Activated B cell treated with CpG ODN at 0.5 μM for 24 hours (primary cell): Measurements from ENCODE around the gene NDUFB2. TPM values are rescaled to one million over a fixed set of nuclear protein-coding genes. Genes with fewer than 3 reads are reported as not detected.
"Not testable (repeated sequence)": the region's sequence is repeated elsewhere in the genome, so short reads cannot be mapped to it uniquely, and the experiment has no call there.

Experiments used
- ATAC-seq: fragments of 200-7000 bp; cut with Tn5 transposase; one replicate; pipeline ENCODE4 v1.10.0; 2021; ENCODE audit warnings: low read depth, mild to moderate bottlenecking, moderate library complexity
- CTCF ChIA-PET: fragments of 350-600 bp; sonication (Branson Sonifier 250); formaldehyde crosslinking; loops from one replicate; lab custom pipeline; 2021; ENCODE audit warnings: antibody characterized with exemption; lab: Charles Lee
- POLR2A ChIA-PET: fragments of 350-600 bp; sonication (Branson Sonifier 250); formaldehyde crosslinking; loops from one replicate; lab custom pipeline; 2021; ENCODE audit warnings: antibody characterized with exemption; lab: Charles Lee
- DNase-seq: peaks from one replicate; pipeline ENCODE4 v3.0.0; 2022
- H3K27ac Mint-ChIP-seq: one replicate; pipeline ENCODE4 v1.8.0; 2020; ENCODE audit warnings: mixed read lengths
- H3K27me3 Mint-ChIP-seq: one replicate; pipeline ENCODE4 v1.8.0; 2021; ENCODE audit warnings: mixed read lengths
- H3K36me3 Mint-ChIP-seq: one replicate; pipeline ENCODE4 v1.8.0; 2021; ENCODE audit warnings: low read depth, mixed read lengths
- H3K4me1 Mint-ChIP-seq: one replicate; pipeline ENCODE4 v1.8.0; 2021; ENCODE audit warnings: mixed read lengths
- H3K4me3 Mint-ChIP-seq: one replicate; pipeline ENCODE4 v1.8.0; 2020; ENCODE audit warnings: mild to moderate bottlenecking, mixed read lengths
- H3K9me3 Mint-ChIP-seq: one replicate; pipeline ENCODE4 v1.8.0; 2020; ENCODE audit warnings: mixed read lengths
- CTCF ChIP-seq: fragments of 200-600 bp; IDR thresholded peaks from one replicate; pipeline ENCODE4 v1.8.0; 2022; ENCODE audit warnings: antibody characterized with exemption, mild to moderate bottlenecking
- intact Hi-C: fragments of 100-400 bp; cut with micrococcal nuclease; formaldehyde crosslinking; loops from one replicate; pipeline ENCODE4 v1.15.1; 2024
- total RNA-seq: library from RNA; stranded (reverse); gene quantifications from 2 replicates; pipeline ENCODE4 v1.2.3, GENCODE V29; 2022

Gene NDUFB2
- total RNA-seq, 1 donor from 2014 or later = 140 TPM

GRCh38 chr7:140667476-140667875 is 29.0 kb upstream of the NDUFB2 start:
- ChIA-PET CTCF (no interaction called here), POLR2A (no interaction called here)
- ATAC-seq (no peak), DNase-seq (no peak)
- Mint-ChIP-seq H3K4me3 (no peak overlapping the region), H3K9me3 (no peaks in the 10 kb centered on the region), H3K27ac (no peak overlapping the region), H3K36me3 (no peaks in the 10 kb centered on the region), H3K4me1 (peaks cover 10% of the 10 kb centered on the region), H3K27me3 (no peaks in the 10 kb centered on the region)
- intact Hi-C loops = no loop called here
- TF ChIP-seq CTCF = no peak

- ATAC-seq = no peak
- intact Hi-C loops = no loop called here
- H3K27me3 Mint-ChIP-seq = no peaks in the 10 kb centered on the region
- no peak for TF ChIP-seq CTCF
- CTCF ChIA-PET = interaction anchor here (1.4 kb wide), 1 partner anchor 15 kb away, joined by 5 read pairs; no protein-coding TSS in a partner anchor
- DNase-seq = no peak
- no peak overlapping the region for H3K4me3 Mint-ChIP-seq
- peaks cover 13% of the 10 kb centered on the region for H3K4me1 Mint-ChIP-seq
- no peak overlapping the region for H3K27ac Mint-ChIP-seq
- no peaks in the 10 kb centered on the region for H3K36me3 Mint-ChIP-seq
- no peaks in the 10 kb centered on the region for H3K9me3 Mint-ChIP-seq
- POLR2A ChIA-PET = no interaction called here
These were observed 27.9 kb upstream of the NDUFB2 start for GRCh38 chr7:140668641-140669040.

DNA sequence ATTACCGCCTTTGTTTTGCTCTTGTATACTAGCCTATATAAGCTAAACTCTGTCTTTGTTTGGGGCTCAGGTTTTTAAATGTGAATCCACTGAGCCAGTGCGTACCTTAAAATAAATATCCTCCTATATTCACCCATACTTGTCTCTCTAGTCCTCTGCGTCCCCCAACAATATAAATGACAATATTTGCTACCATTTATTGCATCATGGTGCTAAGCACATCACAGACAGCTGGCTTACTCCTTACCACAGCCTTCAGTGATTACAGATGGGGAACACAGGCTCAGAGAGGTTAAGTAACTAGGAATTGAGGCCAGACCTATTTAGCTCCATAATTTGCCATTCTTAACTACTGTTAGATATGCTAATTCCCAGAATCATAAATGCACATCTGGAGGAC is 27.2 kb upstream of the NDUFB2 start:
- no peak overlapping the region for H3K27ac Mint-ChIP-seq
- H3K4me1 Mint-ChIP-seq = peaks cover 20% of the 10 kb centered on the region
- no peak for TF ChIP-seq CTCF
- no peaks in the 10 kb centered on the region for H3K9me3 Mint-ChIP-seq
- ChIA-PET POLR2A (interaction anchor here (1.0 kb wide), 1 partner anchor 346 kb away, joined by 3 read pairs; the partner anchor contains the start of gene MRPS33), CTCF (interaction anchor here (1.4 kb wide), 1 partner anchor 16 kb away, joined by 5 read pairs; no protein-coding TSS in a partner anchor)
- H3K4me3 Mint-ChIP-seq = no peak overlapping the region
- DNase-seq (no peak), ATAC-seq (no peak)
- no peaks in the 10 kb centered on the region for H3K36me3 Mint-ChIP-seq
- intact Hi-C loops = no loop called here
- no peaks in the 10 kb centered on the region for H3K27me3 Mint-ChIP-seq

DNA sequence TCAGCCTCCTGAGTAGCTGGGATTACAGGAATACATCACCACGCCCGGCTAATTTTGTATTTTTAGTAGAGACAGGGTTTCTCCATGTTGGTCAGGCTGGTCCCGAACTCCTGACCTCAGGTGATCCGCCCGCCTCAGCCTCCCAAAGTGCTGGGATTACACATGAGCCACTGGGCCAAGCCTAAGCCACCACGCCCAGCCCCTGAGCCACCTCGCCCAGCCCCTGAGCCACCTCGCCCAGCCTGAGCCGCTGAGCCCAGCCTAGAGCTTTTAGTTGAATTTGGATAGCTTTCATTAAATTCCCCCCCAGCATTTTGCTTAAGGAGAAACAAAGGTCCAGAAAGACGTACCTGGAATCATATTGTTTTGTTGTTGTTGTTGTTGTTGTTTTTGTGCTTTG is 26.6 kb upstream of the NDUFB2 start:
- peaks cover 25% of the 10 kb centered on the region for H3K4me1 Mint-ChIP-seq
- POLR2A ChIA-PET = interaction anchor here (1.0 kb wide), 1 partner anchor 345 kb away, joined by 3 read pairs; the partner anchor contains the start of gene MRPS33
- intact Hi-C loops = loop anchor here (10.0 kb wide), 1 partner anchor 1305 kb away; no protein-coding TSS in a partner anchor
- H3K9me3 Mint-ChIP-seq, DNase-seq, H3K36me3 Mint-ChIP-seq, H3K4me3 Mint-ChIP-seq, ATAC-seq, H3K27me3 Mint-ChIP-seq, H3K27ac Mint-ChIP-seq: not testable (repeated sequence)
- CTCF ChIA-PET = interaction anchor here (1.4 kb wide), 1 partner anchor 16 kb away, joined by 5 read pairs; no protein-coding TSS in a partner anchor

- Mint-ChIP-seq H3K4me1 (peaks cover 31% of the 10 kb centered on the region), H3K36me3 (no peaks in the 10 kb centered on the region), H3K27ac (no peak overlapping the region), H3K4me3 (no peak overlapping the region), H3K9me3 (no peaks in the 10 kb centered on the region), H3K27me3 (no peaks in the 10 kb centered on the region)
- ChIA-PET CTCF (no interaction called here), POLR2A (interaction anchor here (1.0 kb wide), 1 partner anchor 345 kb away, joined by 3 read pairs; the partner anchor contains the start of gene MRPS33)
- intact Hi-C loops = loop anchor here (10.0 kb wide), 1 partner anchor 1306 kb away; no protein-coding TSS in a partner anchor
- DNase-seq (no peak), ATAC-seq (no peak)
- TF ChIP-seq CTCF = no peak
These were observed 26.1 kb upstream of the NDUFB2 start for GRCh38 chr7:140670343-140670935.
